OCI-LY7 (cell line): Measurements from ENCODE around the gene HDAC4. TPM values are rescaled to one million over a fixed set of nuclear protein-coding genes. Genes with fewer than 3 reads are reported as not detected.

Experiments used
- BruUV-seq: library from RNA; stranded (reverse); fragments of 400-500 nt; replicated peaks from 2 replicates; lab custom pipeline; 2021; lab: Mats Ljungman, UMichigan
- CTCF ChIA-PET: fragments of 300-600 bp; sonication (Branson Sonifier 250); formaldehyde crosslinking; loops from one replicate; lab custom pipeline; 2022; ENCODE audit warnings: antibody characterized with exemption; ENCODE audit not compliant: unreplicated experiment; lab: Charles Lee
- POLR2A ChIA-PET: fragments of 300-600 bp; sonication (Branson Sonifier 250); formaldehyde crosslinking; loops from one replicate; lab custom pipeline; 2022; ENCODE audit warnings: antibody characterized with exemption; lab: Charles Lee
- DNase-seq: peaks from one replicate; pipeline ENCODE4 v3.0.0-alpha.2; 2015; ENCODE audit warnings: low spot score
- H2AFZ ChIP-seq: fragments of 200-600 bp; sonication (generic), shearing (Covaris generic); 2 replicates; pipeline ENCODE4 v1.6.1; 2014; ENCODE audit warnings: mild to moderate bottlenecking, antibody characterized with exemption, low read length, moderate library complexity
- H3K27ac ChIP-seq: fragments of 200-600 bp; sonication (generic); 2 replicates; pipeline ENCODE4 v1.5.1; 2014; ENCODE audit warnings: mixed run types, low read depth, mild to moderate bottlenecking, moderate library complexity, low read length, inconsistent platforms; ENCODE audit not compliant: poor library complexity, severe bottlenecking
- H3K36me3 ChIP-seq: fragments of 200-600 bp; sonication (generic); 2 replicates; pipeline ENCODE4 v1.6.1; 2014; ENCODE audit warnings: mild to moderate bottlenecking, antibody characterized with exemption, low read length, moderate library complexity, mixed read lengths; ENCODE audit not compliant: insufficient read depth
- H3K4me1 ChIP-seq: fragments of 200-600 bp; sonication (generic); 2 replicates; pipeline ENCODE4 v1.5.1; 2014; ENCODE audit warnings: mild to moderate bottlenecking, low read length; ENCODE audit not compliant: insufficient read depth, poor library complexity, severe bottlenecking
- H3K4me2 ChIP-seq: fragments of 200-600 bp; sonication (generic); 2 replicates; pipeline ENCODE4 v1.6.1; 2014; ENCODE audit warnings: mild to moderate bottlenecking, low read length
- H3K4me3 ChIP-seq: fragments of 200-600 bp; sonication (generic); 2 replicates; pipeline ENCODE4 v1.5.1; 2014; ENCODE audit warnings: mild to moderate bottlenecking, low read depth, low read length; ENCODE audit not compliant: poor library complexity, severe bottlenecking
- H3K79me2 ChIP-seq: fragments of 200-600 bp; sonication (generic); 2 replicates; pipeline ENCODE4 v1.6.1; 2016; ENCODE audit warnings: low read depth, mild to moderate bottlenecking, low read length, moderate library complexity, mixed read lengths; ENCODE audit not compliant: insufficient read depth
- H3K9me2 ChIP-seq: fragments of 200-600 bp; sonication (generic); 2 replicates; pipeline ENCODE4 v1.6.1; 2016; ENCODE audit warnings: mild to moderate bottlenecking, low read length, mixed read lengths; ENCODE audit not compliant: insufficient read depth
- H3K9me3 ChIP-seq: fragments of 200-600 bp; sonication (generic); 2 replicates; pipeline ENCODE4 v1.6.1; 2014; ENCODE audit warnings: mild to moderate bottlenecking, mixed run types, low read length, mixed read lengths
- H4K20me1 ChIP-seq: fragments of 200-600 bp; sonication (generic); 2 replicates; pipeline ENCODE4 v1.6.1; 2014; ENCODE audit warnings: mild to moderate bottlenecking, antibody characterized with exemption, low read length, moderate library complexity, mixed read lengths; ENCODE audit not compliant: insufficient read depth
- CTCF ChIP-seq: fragments of 200-600 bp; sonication (generic); conservative IDR thresholded peaks from 2 replicates; pipeline ENCODE4 v1.5.1; 2014; ENCODE audit warnings: mild to moderate bottlenecking, antibody characterized with exemption, low read length, moderate library complexity, mixed read lengths
- EZH2phosphoT487 ChIP-seq: fragments of 200-600 bp; sonication (generic); IDR thresholded peaks from 2 replicates; pipeline ENCODE4 v1.6.1; 2018; ENCODE audit warnings: low read depth, borderline replicate concordance, mild to moderate bottlenecking, mixed run types, antibody characterized with exemption, low read length, moderate library complexity, mixed read lengths
- intact Hi-C: fragments of 100-400 bp; cut with micrococcal nuclease; formaldehyde crosslinking; loops from one replicate; pipeline ENCODE4 v1.10.0; 2022; ENCODE audit not compliant: unreplicated experiment
- total RNA-seq, 2 experiments: library from RNA; depleted of rRNA in 1 of 2; stranded (reverse); fragments of >200 nt in 1 of 2; shearing (Covaris generic) in 1 of 2; gene quantifications; 2 replicates each; pipeline ENCODE4 v1.2.3, GENCODE V29; 2014 to 2022

HDAC4 gene
- total RNA-seq, 2 experiments from 2014 or later = 10.2 to 20.6 TPM

GRCh38 chr2:239258248-239258647 is 142.6 kb downstream of the HDAC4 start:
- H3K4me3 ChIP-seq = no peak overlapping the region
- H3K27ac ChIP-seq = no peak overlapping the region
- no peaks in the 10 kb centered on the region for H3K79me2 ChIP-seq
- H3K4me1 ChIP-seq = peaks cover 43% of the 10 kb centered on the region
- H3K36me3 ChIP-seq = no peaks in the 10 kb centered on the region
- H3K4me2 ChIP-seq = no peak overlapping the region
- DNase-seq = no peak
- CTCF ChIA-PET = no interaction called here
- H3K9me2 ChIP-seq = no peaks in the 10 kb centered on the region
- H2AFZ ChIP-seq = no peak overlapping the region
- TF ChIP-seq EZH2phosphoT487 (no peak), CTCF (no peak)
- no TSS peak for BruUV-seq
- H3K9me3 ChIP-seq = peaks cover 15% of the 10 kb centered on the region; the same call in 1 of the 2 replicates
- peaks cover 10% of the 10 kb centered on the region; the same call in 1 of the 2 replicates for H4K20me1 ChIP-seq
- POLR2A ChIA-PET = no interaction called here
- intact Hi-C loops = loop anchor here (10.0 kb wide), 1 partner anchor 113 kb away; no protein-coding TSS in a partner anchor

GRCh38 chr2:239257511-239257937 is 143.3 kb downstream of the HDAC4 start:
- no peak for DNase-seq
- Histone ChIP-seq H3K4me2 (no peak overlapping the region), H4K20me1 (peaks cover 10% of the 10 kb centered on the region; the same call in 1 of the 2 replicates), H3K4me1 (peaks cover 49% of the 10 kb centered on the region), H3K27ac (no peak overlapping the region), H3K4me3 (no peak overlapping the region), H3K79me2 (no peaks in the 10 kb centered on the region), H3K36me3 (no peaks in the 10 kb centered on the region), H2AFZ (no peak overlapping the region), H3K9me3 (peaks cover 15% of the 10 kb centered on the region; the same call in 1 of the 2 replicates), H3K9me2 (no peaks in the 10 kb centered on the region)
- POLR2A ChIA-PET = no interaction called here
- CTCF ChIA-PET = no interaction called here
- no TSS peak for BruUV-seq
- intact Hi-C loops = loop anchor here (10.0 kb wide), 1 partner anchor 113 kb away; no protein-coding TSS in a partner anchor
- TF ChIP-seq CTCF = no peak
- no peak for TF ChIP-seq EZH2phosphoT487

GRCh38 chr2:239256350-239256743 is 144.5 kb downstream of the HDAC4 start:
- no peak overlapping the region for H2AFZ ChIP-seq
- no peak overlapping the region for H3K4me2 ChIP-seq
- H3K9me2 ChIP-seq = no peaks in the 10 kb centered on the region
- DNase-seq = no peak
- CTCF ChIA-PET = no interaction called here
- H3K36me3 ChIP-seq = no peaks in the 10 kb centered on the region
- H3K79me2 ChIP-seq = no peaks in the 10 kb centered on the region
- POLR2A ChIA-PET = no interaction called here
- no TSS peak for BruUV-seq
- H3K9me3 ChIP-seq = peaks cover 15% of the 10 kb centered on the region; the same call in 1 of the 2 replicates
- peaks cover 49% of the 10 kb centered on the region for H3K4me1 ChIP-seq
- H3K27ac ChIP-seq = no peak overlapping the region
- TF ChIP-seq EZH2phosphoT487 = no peak
- no peak for TF ChIP-seq CTCF
- peaks cover 18% of the 10 kb centered on the region for H4K20me1 ChIP-seq
- H3K4me3 ChIP-seq = no peak overlapping the region
- intact Hi-C loops = loop anchor here (10.0 kb wide), 1 partner anchor 112 kb away; no protein-coding TSS in a partner anchor
